CD4-positive, alpha-beta T cell (primary cell): ENCODE data around the gene ITGA6. TPM values are rescaled to one million over a fixed set of nuclear protein-coding genes. Genes with fewer than 3 reads are reported as not detected.
A peak's percentile ranks its signal among the peaks of the same experiment; 100 is the strongest.

ENCODE experiments used
- ATAC-seq: fragments of 200-7000 bp; cut with Tn5 transposase; one replicate; pipeline ENCODE4 v1.10.0; 2022; ENCODE audit warnings: mild to moderate bottlenecking; ENCODE audit not compliant: poor library complexity
- CTCF ChIA-PET: fragments of 350-600 bp; sonication (Branson Sonifier 250); formaldehyde crosslinking; loops from one replicate; lab custom pipeline; 2021; ENCODE audit warnings: antibody characterized with exemption, inconsistent platforms; lab: Charles Lee
- POLR2A ChIA-PET: fragments of 350-600 bp; sonication (Branson Sonifier 250); formaldehyde crosslinking; loops from one replicate; lab custom pipeline; 2021; ENCODE audit warnings: antibody characterized with exemption, inconsistent platforms; lab: Charles Lee
- DNase-seq, 14 experiments: peaks; one replicate each; pipeline ENCODE4 v3.0.0-alpha.2; 2013 to 2020; ENCODE audit warnings: mixed read lengths in 2 of 14
- H3K27ac ChIP-seq, 2 donors: one replicate each; pipeline versions ENCODE4 v1.5.1 to v1.7.0; 2013; ENCODE audit warnings: low read length in 2 of 2, low read depth in 1 of 2, mild to moderate bottlenecking in 1 of 2
- H3K27me3 ChIP-seq, 2 experiments: 1 replicate in 1 of 2; 2 replicates in 1 of 2; pipeline versions ENCODE4 v1.6.1 to v1.7.0; 2013; ENCODE audit warnings: low read length in 2 of 2, control low read depth in 1 of 2, mild to moderate bottlenecking in 1 of 2, moderate library complexity in 1 of 2; ENCODE audit not compliant: insufficient read depth in 2 of 2, control insufficient read depth in 1 of 2
- H3K36me3 ChIP-seq: one replicate; pipeline ENCODE4 v1.6.1; 2013; ENCODE audit warnings: low read length, control low read depth; ENCODE audit not compliant: insufficient read depth
- H3K4me1 ChIP-seq: one replicate; pipeline ENCODE4 v1.6.1; 2013; ENCODE audit warnings: low read length, control low read depth; ENCODE audit not compliant: insufficient read depth
- H3K4me3 ChIP-seq: one replicate; pipeline ENCODE4 v1.5.1; 2013; ENCODE audit warnings: mild to moderate bottlenecking, low read length, moderate library complexity
- H3K9me3 ChIP-seq, 2 experiments: 1 replicate in 1 of 2; 2 replicates in 1 of 2; pipeline versions ENCODE4 v1.6.1 to v1.7.0; 2013; ENCODE audit warnings: low read length in 2 of 2, mild to moderate bottlenecking in 2 of 2, control low read depth in 1 of 2, moderate library complexity in 1 of 2; ENCODE audit not compliant: control insufficient read depth in 1 of 2, insufficient read depth in 1 of 2
- H3K27ac Mint-ChIP-seq: one replicate; pipeline ENCODE4 v1.8.0; 2020; ENCODE audit warnings: mixed read lengths
- H3K27me3 Mint-ChIP-seq: one replicate; pipeline ENCODE4 v1.8.0; 2021; ENCODE audit warnings: mixed read lengths
- H3K36me3 Mint-ChIP-seq: one replicate; pipeline ENCODE4 v1.8.0; 2021; ENCODE audit warnings: low read depth, mixed read lengths
- H3K4me1 Mint-ChIP-seq: one replicate; pipeline ENCODE4 v1.8.0; 2021; ENCODE audit warnings: low read depth, mixed read lengths
- H3K4me3 Mint-ChIP-seq: one replicate; pipeline ENCODE4 v1.8.0; 2020; ENCODE audit warnings: mild to moderate bottlenecking, mixed read lengths
- H3K9me3 Mint-ChIP-seq: one replicate; pipeline ENCODE4 v1.8.0; 2020; ENCODE audit warnings: mixed read lengths
- intact Hi-C, 2 experiments: fragments of 100-400 bp; cut with DNase I in 1 of 2; cut with micrococcal nuclease in 1 of 2; formaldehyde crosslinking; loops; one replicate each; pipeline versions ENCODE4 v1.15.1 to v1.9.0; 2023 to 2025; cut with DNase I, micrococcal nuclease
- total RNA-seq, 174 experiments: library from RNA in 2 of 174; stranded (reverse) in 2 of 174; gene quantifications; one replicate each; pipeline ENCODE4 v1.2.3 and lab custom pipeline; 2021 to 2026
- TF ChIP-seq, protein P1 (sequence below): fragments of 200-600 bp; IDR thresholded peaks from one replicate; pipeline ENCODE4 v1.8.0; 2022; ENCODE audit warnings: antibody characterized with exemption, mild to moderate bottlenecking

Gene ITGA6
- total RNA-seq, 2 experiments from 2014 or later = 53.5 to 58.0 TPM

DNA sequence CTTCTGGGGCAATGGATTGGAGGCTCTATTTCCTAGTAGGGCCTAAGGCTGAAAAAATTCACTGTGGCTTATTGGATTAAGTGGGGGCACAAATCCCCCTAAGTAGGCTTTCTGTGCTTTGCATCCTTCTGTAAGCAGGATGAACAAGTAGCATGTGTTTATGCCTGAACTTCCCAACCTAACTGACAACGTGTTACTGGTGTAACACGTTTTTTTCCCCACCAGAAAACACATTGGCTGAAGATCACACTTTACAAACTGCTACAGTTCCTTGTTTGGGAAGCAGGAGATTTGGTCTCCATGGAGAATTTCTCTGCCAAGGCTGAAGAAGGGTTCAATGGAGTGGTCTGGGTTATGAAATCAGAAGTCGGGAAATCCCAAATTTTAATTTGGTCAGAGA, 7.2 kb upstream of the ITGA6 start:
- Histone ChIP-seq H3K9me3 (no peaks in the 10 kb centered on the region), H3K27me3 (no peaks in the 10 kb centered on the region), H3K4me1 (peaks cover 3% of the 10 kb centered on the region), H3K4me3 (no peak overlapping the region), H3K27ac (no peak overlapping the region), H3K36me3 (no peaks in the 10 kb centered on the region)
- Mint-ChIP-seq H3K27me3 (peaks cover 14% of the 10 kb centered on the region), H3K36me3 (no peaks in the 10 kb centered on the region), H3K27ac (no peak overlapping the region), H3K4me1 (peaks cover 27% of the 10 kb centered on the region), H3K9me3 (no peaks in the 10 kb centered on the region), H3K4me3 (no peak overlapping the region)
- TF ChIP-seq, protein P1, sequence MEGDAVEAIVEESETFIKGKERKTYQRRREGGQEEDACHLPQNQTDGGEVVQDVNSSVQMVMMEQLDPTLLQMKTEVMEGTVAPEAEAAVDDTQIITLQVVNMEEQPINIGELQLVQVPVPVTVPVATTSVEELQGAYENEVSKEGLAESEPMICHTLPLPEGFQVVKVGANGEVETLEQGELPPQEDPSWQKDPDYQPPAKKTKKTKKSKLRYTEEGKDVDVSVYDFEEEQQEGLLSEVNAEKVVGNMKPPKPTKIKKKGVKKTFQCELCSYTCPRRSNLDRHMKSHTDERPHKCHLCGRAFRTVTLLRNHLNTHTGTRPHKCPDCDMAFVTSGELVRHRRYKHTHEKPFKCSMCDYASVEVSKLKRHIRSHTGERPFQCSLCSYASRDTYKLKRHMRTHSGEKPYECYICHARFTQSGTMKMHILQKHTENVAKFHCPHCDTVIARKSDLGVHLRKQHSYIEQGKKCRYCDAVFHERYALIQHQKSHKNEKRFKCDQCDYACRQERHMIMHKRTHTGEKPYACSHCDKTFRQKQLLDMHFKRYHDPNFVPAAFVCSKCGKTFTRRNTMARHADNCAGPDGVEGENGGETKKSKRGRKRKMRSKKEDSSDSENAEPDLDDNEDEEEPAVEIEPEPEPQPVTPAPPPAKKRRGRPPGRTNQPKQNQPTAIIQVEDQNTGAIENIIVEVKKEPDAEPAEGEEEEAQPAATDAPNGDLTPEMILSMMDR = no peak
- DNase-seq (no peak), ATAC-seq (no peak)
- ChIA-PET POLR2A (no interaction called here), CTCF (no interaction called here)
- intact Hi-C loops = loop anchor here in 1 of 2 experiments (5.0 kb wide), 1 partner anchor 313 kb away; no protein-coding TSS in a partner anchor

DNA sequence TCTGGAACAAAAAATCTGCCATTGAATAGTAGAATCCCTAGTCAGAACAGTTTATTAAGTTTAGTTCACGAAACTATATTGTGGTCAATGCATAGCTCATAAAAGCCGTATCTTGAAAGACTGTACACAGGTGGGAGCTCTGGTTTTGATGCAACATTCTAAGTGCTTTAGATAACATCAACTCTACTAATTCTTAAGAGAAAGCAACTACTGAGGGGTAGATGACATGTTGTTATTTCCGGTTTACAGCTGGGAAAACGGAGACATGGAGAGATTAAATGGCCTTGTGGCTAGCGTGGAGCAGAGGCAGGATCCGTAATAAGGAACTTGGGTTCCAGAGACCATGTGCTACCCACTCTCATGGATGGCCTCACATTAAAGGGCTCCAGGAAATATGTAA, 4.2 kb upstream of the ITGA6 start:
- POLR2A ChIA-PET = interaction anchor here (2.0 to 22.8 kb wide), 2 partner anchors 18 to 40 kb away, joined by 6 to 482 read pairs; no protein-coding TSS in a partner anchor
- CTCF ChIA-PET = interaction anchor here (14.8 kb wide), 1 partner anchor 39 kb away, joined by 282 read pairs; no protein-coding TSS in a partner anchor
- H3K4me1 Mint-ChIP-seq = peaks cover 47% of the 10 kb centered on the region
- TF ChIP-seq, protein P1 = no peak
- DNase-seq (peak in 1 of 14 experiments; percentile 28), ATAC-seq (no peak)
- peaks cover 7% of the 10 kb centered on the region for H3K27me3 Mint-ChIP-seq
- Histone ChIP-seq H3K27ac (no peak overlapping the region), H3K4me1 (peaks cover 16% of the 10 kb centered on the region), H3K36me3 (no peaks in the 10 kb centered on the region), H3K9me3 (no peaks in the 10 kb centered on the region), H3K27me3 (no peaks in the 10 kb centered on the region), H3K4me3 (no peak overlapping the region)
- peaks cover 5% of the 10 kb centered on the region for H3K36me3 Mint-ChIP-seq
- no peaks in the 10 kb centered on the region for H3K9me3 Mint-ChIP-seq
- intact Hi-C loops = loop anchor here in 1 of 2 experiments (5.0 kb wide), 1 partner anchor 316 kb away; no protein-coding TSS in a partner anchor
- H3K4me3 Mint-ChIP-seq = peak overlapping the region; percentile 39
- peak overlapping the region; percentile 67 for H3K27ac Mint-ChIP-seq

DNA sequence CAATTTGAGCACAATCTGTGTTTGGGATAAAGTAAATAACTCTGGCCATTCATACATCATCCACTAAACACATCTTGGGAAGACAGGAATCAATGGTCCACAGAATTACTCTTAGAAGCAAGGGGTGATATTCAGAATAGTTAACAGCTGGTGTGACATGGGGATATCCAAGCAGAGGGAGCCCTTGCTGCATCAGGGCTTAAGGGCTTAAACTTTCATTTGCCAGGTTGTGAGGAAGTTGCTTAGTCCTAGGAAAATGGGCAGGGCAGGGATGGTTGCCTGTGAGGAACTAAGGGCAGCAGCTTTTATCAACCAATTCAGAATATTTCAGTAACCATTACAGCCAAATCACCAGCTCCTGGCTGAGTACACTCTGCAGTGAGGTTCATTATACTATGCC, 2.0 kb upstream of the ITGA6 start:
- CTCF ChIA-PET = interaction anchor here (0.7 to 14.8 kb wide), 3 partner anchors 15 to 448 kb away, joined by 3 to 282 read pairs (median 5); no protein-coding TSS in a partner anchor
- intact Hi-C loops = loop anchor here in 1 of 2 experiments (5.0 kb wide), 2 partner anchors 127 to 508 kb away; no protein-coding TSS in a partner anchor
- H3K4me3 Mint-ChIP-seq = peak overlapping the region; percentile 71

More for the DNA sequence above, 2.0 kb upstream of the ITGA6 start:
- H3K27me3 Mint-ChIP-seq = no peaks in the 10 kb centered on the region
- ATAC-seq (no peak), DNase-seq (no peak)
- no peaks in the 10 kb centered on the region for H3K9me3 ChIP-seq
- peaks cover 35% of the 10 kb centered on the region for H3K4me1 ChIP-seq
- peaks cover 14% of the 10 kb centered on the region for H3K36me3 Mint-ChIP-seq
- H3K27ac Mint-ChIP-seq = peak overlapping the region; percentile 89
- no peaks in the 10 kb centered on the region for H3K9me3 Mint-ChIP-seq
- peaks cover 47% of the 10 kb centered on the region for H3K4me1 Mint-ChIP-seq
- no peaks in the 10 kb centered on the region for H3K27me3 ChIP-seq
- no peaks in the 10 kb centered on the region for H3K36me3 ChIP-seq
- H3K27ac ChIP-seq = no peak overlapping the region
- TF ChIP-seq, protein P1 = no peak
- POLR2A ChIA-PET = interaction anchor here (0.6 to 22.8 kb wide), 6 partner anchors 9 to 1902 kb away, joined by 3 to 482 read pairs (median 10); no protein-coding TSS in a partner anchor
- H3K4me3 ChIP-seq = no peak overlapping the region
